Liver (tissue), 3 donors: ENCODE results near the gene CCDC160.

Experiments used
- CTCF ChIP-seq: fragments of 150-350 bp; IDR thresholded peaks from 2 replicates; pipeline ENCODE4 v1.5.1; 2017; ENCODE audit warnings: improper control_type of control experiment, low read depth, low read length; ENCODE audit not compliant: missing input control
- EGR1 ChIP-seq, 2 donors: IDR thresholded peaks; 2 replicates each; pipeline ENCODE4 v1.6.1; 2016 to 2018; ENCODE audit warnings: antibody characterized with exemption in 2 of 2, low read depth in 2 of 2
- FOXA1 ChIP-seq: IDR thresholded peaks from 2 replicates; pipeline ENCODE4 v1.6.1; 2016; ENCODE audit warnings: antibody characterized with exemption
- GABPA ChIP-seq, 2 donors: IDR thresholded peaks in 1 of 2; conservative IDR thresholded peaks in 1 of 2; 2 replicates each; pipeline ENCODE4 v1.6.1; 2016; ENCODE audit warnings: antibody characterized with exemption in 2 of 2, mild to moderate bottlenecking in 1 of 2, moderate library complexity in 1 of 2
- HNF4A ChIP-seq, 2 donors: conservative IDR thresholded peaks; 2 replicates each; pipeline ENCODE4 v1.6.1; 2016; ENCODE audit warnings: antibody characterized with exemption in 2 of 2, mild to moderate bottlenecking in 2 of 2
- HNF4G ChIP-seq: IDR thresholded peaks from 2 replicates; pipeline ENCODE4 v1.6.1; 2016; ENCODE audit warnings: antibody characterized with exemption
- MAX ChIP-seq: IDR thresholded peaks from 2 replicates; pipeline ENCODE4 v1.6.1; 2016; ENCODE audit warnings: antibody characterized with exemption
- RAD21 ChIP-seq, 2 donors: IDR thresholded peaks; 2 replicates each; pipeline ENCODE4 v1.6.1; 2016; ENCODE audit warnings: antibody characterized with exemption in 2 of 2, mild to moderate bottlenecking in 2 of 2
- REST ChIP-seq: IDR thresholded peaks from 2 replicates; pipeline ENCODE4 v1.6.1; 2016; ENCODE audit warnings: antibody characterized with exemption, mild to moderate bottlenecking
- RXRA ChIP-seq, 2 donors: IDR thresholded peaks; 2 replicates each; pipeline ENCODE4 v1.6.1; 2017 to 2018; ENCODE audit warnings: antibody characterized with exemption in 2 of 2, mild to moderate bottlenecking in 1 of 2
- YY1 ChIP-seq: IDR thresholded peaks from 2 replicates; pipeline ENCODE4 v1.6.1; 2016; ENCODE audit warnings: antibody characterized with exemption, mild to moderate bottlenecking
- ZBTB33 ChIP-seq: IDR thresholded peaks from 2 replicates; pipeline ENCODE4 v1.6.1; 2016; ENCODE audit warnings: antibody characterized with exemption
- donor health status: healthy.
- donor health status: healthy.

- TF ChIP-seq RAD21 (IDR thresholded peaks at IDR 0.05) (no peak), GABPA (IDR thresholded peaks at IDR 0.05 in 1 of 2, conservative IDR thresholded peaks at IDR 0.05 in 1 of 2) (no peak), CTCF (no peak), REST (no peak), EGR1 (IDR thresholded peaks at IDR 0.05; ENCODE audit: low read depth in 2 of 2) (no peak), YY1 (no peak), ZBTB33 (no peak), MAX (no peak), HNF4G (no peak), RXRA (IDR thresholded peaks at IDR 0.05) (no peak), HNF4A (conservative IDR thresholded peaks at IDR 0.05) (no peak), FOXA1 (no peak)
Observed at GRCh38 chrX:134206221-134206620, 30.8 kb upstream of the CCDC160 start.
